ENCODE data around the gene PAFAH1B2.
A peak's percentile ranks its signal among the peaks of the same experiment; 100 is the strongest.
"Not testable (repeated sequence)": the region's sequence is repeated elsewhere in the genome, so short reads cannot be mapped to it uniquely, and the experiment has no call there.

The PAFAH1B2 gene

GRCh38 chr11:117178210-117179034, 34.3 kb downstream of the PAFAH1B2 start, which contains the start of gene SIDT2:
Gene SIDT2, plus strand, starts transcription at chr11:117178743. Its CDS starts 521 bp downstream, at chr11:117179264.
- H3K4me3 Mint-ChIP-seq: peak within 1 kb of the TSS; percentile 95
- H3K4me1 Mint-ChIP-seq: peaks cover 33% of the 10 kb centered on the region
- DNase-seq: peak; percentile 84 to 89
- ATAC-seq: peak; percentile 98
- H3K27ac Mint-ChIP-seq: peak within 1 kb of the TSS; percentile 87 to 92
- no peaks in the 10 kb centered on the region for H3K9me3 Mint-ChIP-seq
- no peaks in the 10 kb centered on the region for H3K27me3 Mint-ChIP-seq

GRCh38 chr11:117179048-117179999, 35.2 kb downstream of the PAFAH1B2 start:
- peak; percentile 54 to 62 for DNase-seq
- Mint-ChIP-seq H3K4me1 (peaks cover 33% of the 10 kb centered on the region), H3K27me3 (no peaks in the 10 kb centered on the region), H3K9me3 (no peaks in the 10 kb centered on the region), H3K27ac (peak overlapping the region; percentile 87 to 89), H3K4me3 (peak overlapping the region; percentile 95)
- ATAC-seq: peak; percentile 69

- ATAC-seq: no peak
- Mint-ChIP-seq H3K27me3 (no peaks in the 10 kb centered on the region), H3K27ac (peak overlapping the region in 1 of 2 donors; percentile 87), H3K4me1 (peaks cover 33% of the 10 kb centered on the region), H3K9me3 (no peaks in the 10 kb centered on the region), H3K4me3 (peak overlapping the region; percentile 95)
- no peak for DNase-seq
Observed at GRCh38 chr11:117180020-117180419, 35.9 kb downstream of the PAFAH1B2 start.

GRCh38 chr11:117180661-117181585, 36.8 kb downstream of the PAFAH1B2 start:
- ATAC-seq (peak; percentile 24), DNase-seq (peak; percentile 41 to 60)
- Mint-ChIP-seq H3K4me1 (peaks cover 33% of the 10 kb centered on the region), H3K4me3 (peak overlapping the region in 1 of 2 donors; percentile 95), H3K27ac (peak overlapping the region in 1 of 2 donors; percentile 76), H3K9me3 (no peaks in the 10 kb centered on the region), H3K27me3 (no peaks in the 10 kb centered on the region)

- Mint-ChIP-seq H3K9me3 (no peaks in the 10 kb centered on the region), H3K27me3 (no peaks in the 10 kb centered on the region), H3K27ac (peak overlapping the region in 1 of 2 donors; percentile 82), H3K4me3 (no peak overlapping the region), H3K4me1 (peaks cover 33% of the 10 kb centered on the region)
- DNase-seq (no peak), ATAC-seq (no peak)
Observed at GRCh38 chr11:117181586-117182550, 37.8 kb downstream of the PAFAH1B2 start.

- H3K4me3 Mint-ChIP-seq: no peak overlapping the region
Observed at GRCh38 chr11:117182551-117182935, 38.5 kb downstream of the PAFAH1B2 start.

GRCh38 chr11:117183178-117183577, 39.1 kb downstream of the PAFAH1B2 start:
- H3K27me3 Mint-ChIP-seq, H3K9me3 Mint-ChIP-seq, DNase-seq, H3K4me3 Mint-ChIP-seq, ATAC-seq, H3K27ac Mint-ChIP-seq: not testable (repeated sequence)
- peaks cover 27% of the 10 kb centered on the region for H3K4me1 Mint-ChIP-seq

More at GRCh38 chr11:117182551-117182935, 38.5 kb downstream of the PAFAH1B2 start:
- H3K27ac Mint-ChIP-seq: no peak overlapping the region
- no peak for DNase-seq
- no peaks in the 10 kb centered on the region for H3K9me3 Mint-ChIP-seq
- no peaks in the 10 kb centered on the region for H3K27me3 Mint-ChIP-seq
- peaks cover 33% of the 10 kb centered on the region for H3K4me1 Mint-ChIP-seq
- ATAC-seq: no peak

- H3K4me3 Mint-ChIP-seq: no peak overlapping the region
- DNase-seq (no peak), ATAC-seq (no peak)
- peak overlapping the region in 1 of 2 donors; percentile 6 for H3K27ac Mint-ChIP-seq
- H3K27me3 Mint-ChIP-seq: no peaks in the 10 kb centered on the region
- peaks cover 25% of the 10 kb centered on the region for H3K4me1 Mint-ChIP-seq
- H3K9me3 Mint-ChIP-seq: no peaks in the 10 kb centered on the region
Observed at GRCh38 chr11:117183724-117184349, 39.8 kb downstream of the PAFAH1B2 start.

GRCh38 chr11:117185736-117186430, 41.8 kb downstream of the PAFAH1B2 start:
- no peaks in the 10 kb centered on the region for H3K27me3 Mint-ChIP-seq
- H3K4me1 Mint-ChIP-seq: peaks cover 7% of the 10 kb centered on the region
- no peaks in the 10 kb centered on the region for H3K9me3 Mint-ChIP-seq
- ATAC-seq (no peak), DNase-seq (no peak)
- H3K27ac Mint-ChIP-seq: no peak overlapping the region
- H3K4me3 Mint-ChIP-seq: no peak overlapping the region

- no peak overlapping the region for H3K27ac Mint-ChIP-seq
- ATAC-seq (no peak), DNase-seq (no peak)
- peaks cover 2% of the 10 kb centered on the region for H3K4me1 Mint-ChIP-seq
- no peaks in the 10 kb centered on the region for H3K9me3 Mint-ChIP-seq
- no peaks in the 10 kb centered on the region for H3K27me3 Mint-ChIP-seq
- no peak overlapping the region for H3K4me3 Mint-ChIP-seq
Observed at GRCh38 chr11:117186431-117186761, 42.3 kb downstream of the PAFAH1B2 start.

- Mint-ChIP-seq H3K27me3 (no peaks in the 10 kb centered on the region), H3K4me3 (no peak overlapping the region), H3K9me3 (no peaks in the 10 kb centered on the region), H3K4me1 (no peaks in the 10 kb centered on the region), H3K27ac (no peak overlapping the region)
- no peak for ATAC-seq
- no peak for DNase-seq
Observed at GRCh38 chr11:117187007-117187406, 42.9 kb downstream of the PAFAH1B2 start.

GRCh38 chr11:117187428-117187798, 43.3 kb downstream of the PAFAH1B2 start:
- ATAC-seq (no peak), DNase-seq (no peak)
- H3K27ac Mint-ChIP-seq: no peak overlapping the region
- no peaks in the 10 kb centered on the region for H3K9me3 Mint-ChIP-seq
- H3K27me3 Mint-ChIP-seq: no peaks in the 10 kb centered on the region
- no peak overlapping the region for H3K4me3 Mint-ChIP-seq
- no peaks in the 10 kb centered on the region for H3K4me1 Mint-ChIP-seq

- Mint-ChIP-seq H3K9me3 (no peaks in the 10 kb centered on the region), H3K4me1 (no peaks in the 10 kb centered on the region), H3K27me3 (no peaks in the 10 kb centered on the region), H3K27ac (no peak overlapping the region), H3K4me3 (no peak overlapping the region)
- DNase-seq: no peak
- no peak for ATAC-seq
Observed at GRCh38 chr11:117187799-117188481, 43.9 kb downstream of the PAFAH1B2 start.

All from stimulated activated naive CD8-positive, alpha-beta T cell treated with anti-CD3 and anti-CD28 coated beads, Interleukin-15, amount 100 ng/mL, for 72 hours (primary cell).